Activated CD8-positive, alpha-beta T cell treated with anti-CD3 and anti-CD28 coated beads, Interleukin-2, amount 10 ng/mL, durations not matched to agents 7 days and 5 days (primary cell): ENCODE results near the gene UQCR10. TPM values are rescaled to one million over a fixed set of nuclear protein-coding genes. Genes with fewer than 3 reads are reported as not detected.

Experiments used
- ATAC-seq: fragments of 150-1000 bp; cut with Tn5 transposase; one replicate; pipeline ENCODE4 v1.10.0; 2021; ENCODE audit warnings: moderate library complexity
- CTCF ChIA-PET: fragments of 350-600 bp; sonication (Branson Sonifier 250); formaldehyde crosslinking; loops from one replicate; lab custom pipeline; 2021; ENCODE audit warnings: antibody characterized with exemption; lab: Charles Lee
- POLR2A ChIA-PET: fragments of 350-600 bp; sonication (Branson Sonifier 250); formaldehyde crosslinking; loops from one replicate; lab custom pipeline; 2021; ENCODE audit warnings: antibody characterized with exemption; lab: Charles Lee
- DNase-seq: peaks from one replicate; pipeline ENCODE4 v3.0.0-alpha.2; 2020
- H3K27ac Mint-ChIP-seq: one replicate; pipeline ENCODE4 v1.8.0; 2021; ENCODE audit warnings: mild to moderate bottlenecking, mixed read lengths
- H3K27me3 Mint-ChIP-seq: one replicate; pipeline ENCODE4 v1.8.0; 2021; ENCODE audit warnings: low read depth, mixed read lengths
- H3K36me3 Mint-ChIP-seq: one replicate; pipeline ENCODE4 v1.8.0; 2021; ENCODE audit warnings: low read depth, mixed read lengths
- H3K4me1 Mint-ChIP-seq: one replicate; pipeline ENCODE4 v1.8.0; 2021; ENCODE audit warnings: low read depth, mixed read lengths
- H3K4me3 Mint-ChIP-seq: one replicate; pipeline ENCODE4 v1.8.0; 2021; ENCODE audit warnings: mild to moderate bottlenecking, mixed read lengths
- H3K9me3 Mint-ChIP-seq: one replicate; pipeline ENCODE4 v1.8.0; 2022; ENCODE audit warnings: mixed read lengths; ENCODE audit not compliant: insufficient read depth
- total RNA-seq, 2 experiments: library from RNA; stranded (reverse); gene quantifications; one replicate each; pipeline ENCODE4 v1.2.3, GENCODE V29; 2021

UQCR10 gene
- total RNA-seq, 2 experiments from 2014 or later, result 102 to 103 TPM

GRCh38 chr22:29801796-29802195 lies 34.6 kb downstream of the UQCR10 start:
- Mint-ChIP-seq H3K4me3 (no peak overlapping the region), H3K36me3 (peaks cover 73% of the 10 kb centered on the region), H3K27ac (no peak overlapping the region), H3K9me3 (no peaks in the 10 kb centered on the region), H3K4me1 (peaks cover 33% of the 10 kb centered on the region), H3K27me3 (no peaks in the 10 kb centered on the region)
- no peak for ATAC-seq
- no peak for DNase-seq
- ChIA-PET CTCF (no interaction called here), POLR2A (interaction anchor here (0.6 kb wide), 1 partner anchor 162 kb away, joined by 3 read pairs; no protein-coding TSS in a partner anchor)

DNA sequence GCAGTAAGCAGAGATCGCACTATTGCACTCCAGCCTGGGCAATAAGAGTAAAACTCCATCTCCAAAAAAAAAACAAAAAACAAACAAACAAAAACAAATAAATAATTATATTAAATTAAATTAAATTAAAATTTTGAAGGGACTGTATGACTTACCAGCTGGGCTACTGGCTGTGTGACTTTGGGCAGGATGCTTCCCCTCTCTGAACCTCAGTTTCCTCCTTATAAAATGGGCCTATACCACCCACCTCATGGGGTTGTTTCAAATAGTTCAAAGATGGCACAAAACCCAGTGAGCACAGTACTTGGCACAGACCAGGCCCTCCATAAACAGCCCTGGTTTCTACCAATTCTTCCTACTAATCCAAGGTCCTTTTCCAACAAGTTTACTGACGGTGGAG lies 36.0 kb downstream of the UQCR10 start:
- Mint-ChIP-seq H3K36me3 (peaks cover 75% of the 10 kb centered on the region), H3K27ac (no peak overlapping the region), H3K9me3 (no peaks in the 10 kb centered on the region), H3K27me3 (no peaks in the 10 kb centered on the region), H3K4me1 (peaks cover 19% of the 10 kb centered on the region), H3K4me3 (no peak overlapping the region)
- no peak for DNase-seq
- no peak for ATAC-seq
- ChIA-PET CTCF (no interaction called here), POLR2A (no interaction called here)

DNA sequence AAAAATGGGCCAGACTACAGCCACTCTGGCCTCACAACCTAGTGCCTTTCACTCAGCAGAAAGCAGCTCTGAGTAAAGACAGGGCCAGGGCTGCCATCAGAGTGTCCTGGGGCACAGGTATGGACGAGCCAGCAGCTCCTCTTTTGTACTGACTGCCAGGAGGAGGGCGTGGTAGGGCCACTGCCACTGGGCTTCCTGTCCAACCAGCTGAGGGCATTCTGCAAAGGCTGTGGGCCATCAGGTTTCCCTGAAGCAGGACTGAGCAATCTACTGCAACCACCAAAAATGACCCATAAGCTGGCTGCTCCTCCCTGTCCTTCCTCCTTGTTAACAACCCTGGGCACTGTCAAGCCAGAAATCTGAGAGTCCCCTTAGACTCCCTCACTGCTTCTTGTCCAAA lies 37.8 kb downstream of the UQCR10 start:
- Mint-ChIP-seq H3K27ac (no peak overlapping the region), H3K27me3 (no peaks in the 10 kb centered on the region), H3K36me3 (peaks cover 67% of the 10 kb centered on the region), H3K9me3 (no peaks in the 10 kb centered on the region), H3K4me3 (no peak overlapping the region), H3K4me1 (peaks cover under 1% of the 10 kb centered on the region)
- ChIA-PET POLR2A (interaction anchor here (0.6 kb wide), 1 partner anchor 163 kb away, joined by 3 read pairs; no protein-coding TSS in a partner anchor), CTCF (no interaction called here)
- ATAC-seq, result no peak
- no peak for DNase-seq

GRCh38 chr22:29806196-29806595 lies 39.0 kb downstream of the UQCR10 start:
- ATAC-seq (no peak), DNase-seq (no peak)
- Mint-ChIP-seq H3K9me3 (no peaks in the 10 kb centered on the region), H3K27me3 (no peaks in the 10 kb centered on the region), H3K36me3 (peaks cover 64% of the 10 kb centered on the region), H3K4me1 (no peaks in the 10 kb centered on the region), H3K4me3 (no peak overlapping the region), H3K27ac (peak overlapping the region; percentile 32)
- ChIA-PET POLR2A (no interaction called here), CTCF (interaction anchor here (0.7 to 0.8 kb wide), 2 partner anchors 11 to 282 kb away, joined by 3 read pairs; no protein-coding TSS in a partner anchor)

DNA sequence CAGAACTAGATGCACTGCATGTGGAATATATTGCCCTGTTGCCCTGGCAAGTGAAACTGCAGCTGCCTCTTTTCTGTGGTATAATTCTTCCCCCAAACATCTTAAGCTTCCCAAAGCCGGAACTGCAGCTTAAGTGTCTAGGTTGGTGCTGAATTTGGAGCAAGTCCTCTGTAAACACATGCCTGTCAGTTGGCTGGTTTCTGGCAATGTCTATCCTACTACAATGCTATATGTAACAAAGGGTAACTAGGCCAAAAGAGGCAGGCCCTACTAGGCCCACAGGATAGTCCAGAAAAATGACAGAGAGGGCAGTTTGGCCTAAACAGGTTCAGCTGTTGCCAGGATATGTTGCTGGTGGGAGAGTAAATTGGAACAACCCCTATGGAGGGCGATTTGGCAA lies 43.0 kb downstream of the UQCR10 start:
- ATAC-seq, result no peak
- ChIA-PET CTCF (no interaction called here), POLR2A (no interaction called here)
- no peaks in the 10 kb centered on the region for H3K27me3 Mint-ChIP-seq
- no peaks in the 10 kb centered on the region for H3K4me1 Mint-ChIP-seq
- no peak overlapping the region for H3K27ac Mint-ChIP-seq
- no peak for DNase-seq
- peaks cover 68% of the 10 kb centered on the region for H3K36me3 Mint-ChIP-seq
- no peaks in the 10 kb centered on the region for H3K9me3 Mint-ChIP-seq
- no peak overlapping the region for H3K4me3 Mint-ChIP-seq

GRCh38 chr22:29811377-29811776 lies 44.2 kb downstream of the UQCR10 start:
- no peak for DNase-seq
- Mint-ChIP-seq H3K9me3 (no peaks in the 10 kb centered on the region), H3K36me3 (peaks cover 66% of the 10 kb centered on the region), H3K4me1 (no peaks in the 10 kb centered on the region), H3K27ac (no peak overlapping the region), H3K4me3 (no peak overlapping the region), H3K27me3 (no peaks in the 10 kb centered on the region)
- ChIA-PET CTCF (interaction anchor here (0.7 to 1.4 kb wide), 2 partner anchors 10 to 16 kb away, joined by 3 read pairs; no protein-coding TSS in a partner anchor), POLR2A (no interaction called here)
- no peak for ATAC-seq

DNA sequence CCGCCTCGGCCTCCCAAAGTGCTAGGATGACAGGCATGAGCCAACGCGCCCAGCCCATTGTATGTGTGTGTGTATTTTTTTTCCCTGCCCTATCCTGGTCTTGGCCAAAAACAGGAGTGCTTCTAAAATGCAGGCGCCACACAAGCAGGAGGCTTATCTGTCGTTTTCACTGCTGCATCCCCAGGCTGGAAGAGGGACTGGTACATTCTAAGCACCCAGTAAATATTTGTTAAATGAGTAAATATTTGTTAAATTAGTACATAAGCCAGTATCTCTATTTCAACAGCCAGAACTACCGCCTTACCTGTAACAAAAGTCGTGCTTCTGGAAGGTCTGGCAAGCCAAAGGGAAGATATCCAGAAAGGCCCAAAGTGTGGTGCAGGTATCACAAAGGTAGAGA lies 46.0 kb downstream of the UQCR10 start:
- no peak overlapping the region for H3K27ac Mint-ChIP-seq
- ATAC-seq (no peak), DNase-seq (no peak)
- H3K27me3 Mint-ChIP-seq, result no peaks in the 10 kb centered on the region
- peaks cover 66% of the 10 kb centered on the region for H3K36me3 Mint-ChIP-seq
- CTCF ChIA-PET, result no interaction called here
- H3K9me3 Mint-ChIP-seq, result no peaks in the 10 kb centered on the region
- no peaks in the 10 kb centered on the region for H3K4me1 Mint-ChIP-seq
- POLR2A ChIA-PET, result no interaction called here
- H3K4me3 Mint-ChIP-seq, result no peak overlapping the region

DNA sequence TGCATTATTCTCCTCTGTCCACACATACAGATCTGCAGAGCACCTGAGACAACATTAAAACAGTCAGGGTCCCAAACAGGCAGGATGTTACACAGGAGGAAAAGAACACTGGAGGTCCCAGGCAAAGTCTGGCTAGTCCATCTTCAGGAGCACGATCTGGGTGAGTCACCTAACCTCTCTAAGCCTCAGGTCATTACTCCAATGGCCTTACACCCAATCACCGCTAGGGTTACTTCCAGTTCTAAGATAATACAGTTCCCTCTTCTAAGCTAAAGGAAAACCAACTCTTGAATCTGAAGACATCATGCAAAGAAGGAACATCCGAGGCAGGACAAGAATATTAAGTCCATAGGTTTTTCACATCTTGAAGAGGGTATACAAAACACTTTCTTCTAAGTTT lies 46.4 kb downstream of the UQCR10 start:
- POLR2A ChIA-PET, result no interaction called here
- Mint-ChIP-seq H3K36me3 (peaks cover 65% of the 10 kb centered on the region), H3K9me3 (no peaks in the 10 kb centered on the region), H3K4me3 (no peak overlapping the region), H3K27me3 (no peaks in the 10 kb centered on the region), H3K4me1 (no peaks in the 10 kb centered on the region), H3K27ac (no peak overlapping the region)
- ATAC-seq (no peak), DNase-seq (no peak)
- CTCF ChIA-PET, result interaction anchor here (0.5 to 0.9 kb wide), 2 partner anchors 192 to 234 kb away, joined by 3 to 4 read pairs; no protein-coding TSS in a partner anchor

GRCh38 chr22:29814003-29814402 lies 46.8 kb downstream of the UQCR10 start:
- no peaks in the 10 kb centered on the region for H3K27me3 Mint-ChIP-seq
- ATAC-seq (no peak), DNase-seq (no peak)
- H3K36me3 Mint-ChIP-seq, result peaks cover 68% of the 10 kb centered on the region
- ChIA-PET CTCF (interaction anchor here (0.5 to 1.6 kb wide), 3 partner anchors 125 to 233 kb away, joined by 3 to 4 read pairs (median 3); no protein-coding TSS in a partner anchor), POLR2A (no interaction called here)
- no peaks in the 10 kb centered on the region for H3K9me3 Mint-ChIP-seq
- H3K4me1 Mint-ChIP-seq, result no peaks in the 10 kb centered on the region
- H3K27ac Mint-ChIP-seq, result no peak overlapping the region
- H3K4me3 Mint-ChIP-seq, result no peak overlapping the region

DNA sequence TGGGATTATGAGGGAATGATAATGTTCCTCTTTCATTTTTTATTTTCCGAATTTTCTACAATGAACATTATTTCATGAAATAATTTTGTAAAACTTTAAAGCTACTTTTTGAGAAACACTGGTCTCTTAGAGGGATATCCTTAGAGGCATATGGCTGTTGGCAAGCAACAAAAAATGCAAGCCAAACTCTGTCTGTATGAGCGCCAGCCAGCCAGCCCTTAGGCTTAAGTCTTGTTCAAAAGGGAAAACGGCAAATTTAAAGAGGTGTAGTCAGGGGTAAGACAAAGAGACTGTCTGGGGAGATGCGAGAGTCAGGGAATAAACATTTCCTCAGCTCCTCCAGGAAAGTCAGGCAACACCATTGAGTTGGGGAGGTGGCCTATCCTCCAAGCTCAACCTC lies 48.4 kb downstream of the UQCR10 start:
- ChIA-PET CTCF (interaction anchor here (1.6 kb wide), 1 partner anchor 126 kb away, joined by 3 read pairs; no protein-coding TSS in a partner anchor), POLR2A (no interaction called here)
- no peak for DNase-seq
- H3K4me1 Mint-ChIP-seq, result no peaks in the 10 kb centered on the region
- ATAC-seq, result no peak
- no peaks in the 10 kb centered on the region for H3K9me3 Mint-ChIP-seq
- H3K4me3 Mint-ChIP-seq, result no peak overlapping the region
- no peaks in the 10 kb centered on the region for H3K27me3 Mint-ChIP-seq
- peak overlapping the region; percentile 3 for H3K27ac Mint-ChIP-seq
- peaks cover 66% of the 10 kb centered on the region for H3K36me3 Mint-ChIP-seq

- no peaks in the 10 kb centered on the region for H3K9me3 Mint-ChIP-seq
- H3K4me3 Mint-ChIP-seq, result no peak overlapping the region
- peaks cover 66% of the 10 kb centered on the region for H3K36me3 Mint-ChIP-seq
- CTCF ChIA-PET, result interaction anchor here (1.6 kb wide), 1 partner anchor 189 kb away, joined by 5 read pairs; no protein-coding TSS in a partner anchor
- no peak for ATAC-seq
- POLR2A ChIA-PET, result no interaction called here
- H3K27me3 Mint-ChIP-seq, result no peaks in the 10 kb centered on the region
- H3K27ac Mint-ChIP-seq, result peak overlapping the region; percentile 3
- DNase-seq, result no peak
- H3K4me1 Mint-ChIP-seq, result peaks cover 2% of the 10 kb centered on the region
These were observed 49.0 kb downstream of the UQCR10 start for GRCh38 chr22:29816128-29816527.

DNA sequence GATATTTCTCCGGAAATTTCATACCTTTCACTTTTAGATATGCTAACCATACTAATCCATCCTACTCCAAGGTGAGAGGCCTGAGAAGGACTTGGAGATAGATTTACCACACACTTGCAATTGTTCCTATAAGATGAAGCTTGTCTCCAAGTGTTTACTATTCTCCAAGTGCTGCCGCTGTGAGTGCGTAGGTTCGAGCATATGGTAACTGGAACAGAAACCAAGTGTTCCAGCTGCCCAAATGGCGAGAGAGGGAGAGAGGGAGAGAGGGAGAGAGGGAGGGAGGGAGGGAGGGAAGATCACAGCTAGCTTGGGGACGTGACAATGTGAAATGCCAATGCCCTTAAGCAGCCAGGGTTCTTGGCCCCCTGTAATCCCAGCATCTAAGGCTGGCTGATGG lies 49.4 kb downstream of the UQCR10 start:
- ChIA-PET CTCF (interaction anchor here (1.6 kb wide), 1 partner anchor 189 kb away, joined by 5 read pairs; no protein-coding TSS in a partner anchor), POLR2A (no interaction called here)
- Mint-ChIP-seq H3K4me3 (no peak overlapping the region), H3K27ac (no peak overlapping the region), H3K27me3 (no peaks in the 10 kb centered on the region), H3K4me1 (peaks cover 6% of the 10 kb centered on the region), H3K9me3 (no peaks in the 10 kb centered on the region), H3K36me3 (peaks cover 68% of the 10 kb centered on the region)
- DNase-seq (no peak), ATAC-seq (no peak)
